Uterus (tissue), 2 donors: Measurements from ENCODE around the gene BSN.

ENCODE experiments used
- CTCF ChIP-seq, 4 experiments: fragments of 200-600 bp in 2 of 4; fragments of 450-650 bp in 2 of 4; sonication (generic) in 2 of 4; IDR thresholded peaks; one replicate each; pipeline ENCODE4 v1.5.1; 2016 to 2019; ENCODE audit warnings: antibody characterized with exemption in 4 of 4, mild to moderate bottlenecking in 2 of 4, moderate library complexity in 1 of 4
- POLR2A ChIP-seq, 2 donors: fragments of 450-650 bp; IDR thresholded peaks; one replicate each; pipeline ENCODE4 v1.6.1; 2016; ENCODE audit warnings: antibody characterized with exemption in 2 of 2, mild to moderate bottlenecking in 1 of 2, moderate library complexity in 1 of 2

- TF ChIP-seq CTCF (IDR thresholded peaks at IDR 0.05) (no peak), POLR2A (IDR thresholded peaks at IDR 0.05) (no peak)
Measured at GRCh38 chr3:49533786-49534519, 20.3 kb upstream of the BSN start.
